ENCODE data around the gene CCDC33. TPM values are rescaled to one million over a fixed set of nuclear protein-coding genes. Genes with fewer than 3 reads are reported as not detected.

The CCDC33 gene
- total and polyA plus RNA-seq, 2 donors (not counting 3 experiments of a cell fraction or from before 2014, with no cell fraction given) = not detected

DNA sequence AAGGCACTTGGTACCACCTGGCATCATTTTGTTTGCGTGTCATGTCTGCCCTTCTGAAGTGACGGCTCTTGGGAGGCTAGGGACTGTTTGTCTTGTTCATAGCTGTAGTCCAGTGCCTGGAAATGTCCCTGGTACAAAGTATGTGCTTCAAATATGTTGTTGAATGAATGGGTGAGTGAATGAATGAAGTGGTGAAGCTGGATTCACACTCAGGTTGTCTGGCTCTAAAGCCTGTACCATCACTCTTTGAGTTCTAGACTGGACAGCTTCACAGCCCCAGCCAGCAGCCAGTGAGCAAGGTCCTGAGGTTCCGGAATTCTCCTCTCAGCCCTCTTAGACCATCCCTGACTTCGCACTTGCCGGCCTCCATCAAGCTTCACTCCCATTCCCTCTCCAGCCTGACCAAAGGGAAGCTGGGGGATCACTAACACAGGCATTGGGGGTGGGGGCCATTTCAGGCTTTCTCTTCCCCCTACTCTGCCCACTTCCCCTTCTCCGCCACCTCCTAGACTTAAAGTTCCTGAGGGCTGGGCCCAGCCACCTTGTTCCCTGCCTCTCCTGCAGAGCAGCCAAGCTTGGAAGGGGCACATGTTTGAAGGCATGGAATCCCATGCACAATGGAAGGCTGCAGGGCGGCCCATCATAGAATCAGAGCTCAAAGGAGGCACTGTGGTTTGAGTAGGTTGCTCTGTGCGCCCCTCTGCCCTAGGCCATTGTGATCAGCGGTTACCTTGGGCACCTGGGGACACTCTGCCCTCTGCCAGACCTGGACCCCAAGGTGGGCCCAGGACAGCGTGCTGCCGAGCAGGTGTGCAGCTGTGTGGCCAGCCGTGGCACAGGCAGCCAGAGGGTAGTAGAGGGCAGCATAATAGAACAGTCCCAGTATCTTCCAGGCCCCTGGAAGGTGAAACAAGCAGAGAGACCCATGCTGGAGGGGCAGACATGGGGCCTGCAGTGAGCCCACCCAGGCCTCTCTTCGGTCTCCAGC is 41.3 kb upstream of the CCDC33 start:
- CTCF ChIA-PET = interaction anchor here (1.5 kb wide), 1 partner anchor 26 kb away, joined by 3 read pairs; no protein-coding TSS in a partner anchor
- no peak overlapping the region for H3K4me2 ChIP-seq (ENCODE audit: insufficient read depth, low read length)
- H2AFZ ChIP-seq (ENCODE audit: low read depth, low read length) = no peak overlapping the region
- intact Hi-C loops (cut with micrococcal nuclease) (no loop called here), dilution Hi-C loops (cut with MboI; ENCODE audit: extremely low pct_ligation_motif_present, low sequenced_read_pairs) (no loop called here)
- no peak for FAIRE-seq
- no peaks in the 10 kb centered on the region for H3K9me1 ChIP-seq (replicated peaks; ENCODE audit: control insufficient read depth, extremely low read depth, insufficient read depth, low read length)
- no peak overlapping the region for H3K9ac ChIP-seq (replicated peaks; ENCODE audit: extremely low read depth, insufficient read depth, low read length)
- POLR2A ChIA-PET = no interaction called here
- H3K4me3 ChIP-seq (replicated peaks in 1 of 3; ENCODE audit: insufficient read depth in 1 of 3, low read depth in 1 of 3, low read length in 3 of 3) = no peak overlapping the region
- no peaks in the 10 kb centered on the region for H3K4me1 ChIP-seq (ENCODE audit: control insufficient read depth, extremely low read depth, insufficient read depth, low read length)
- H3K36me3 ChIP-seq (ENCODE audit: control insufficient read depth in 2 of 2, extremely low read depth in 1 of 2, insufficient read depth in 2 of 2, low read length in 2 of 2) = no peaks in the 10 kb centered on the region
- no peak overlapping the region for H3K27ac ChIP-seq (ENCODE audit: insufficient read depth, low read depth, low read length)
- H3K9me3 ChIP-seq (replicated peaks; ENCODE audit: control insufficient read depth, insufficient read depth, low read length) = no peaks in the 10 kb centered on the region
- DNase-seq (ENCODE audit: low read depth, low spot score) = no peak
- no peak for TF ChIP-seq GATA2 (IDR thresholded peaks at IDR 0.05; ENCODE audit: insufficient read depth, insufficient read length, low read depth, low read length)
- no peak for TF ChIP-seq FOS (IDR thresholded peaks at IDR 0.05; ENCODE audit: borderline replicate concordance, insufficient read depth, low read length)
- no peak for TF ChIP-seq POLR2AphosphoS5 (IDR thresholded peaks at IDR 0.05; ENCODE audit: insufficient read depth, low read depth, low read length)
- no peak for TF ChIP-seq EZH2 (IDR thresholded peaks at IDR 0.05; ENCODE audit: borderline replicate concordance, low read depth, low read length, severe bottlenecking)
- no peak for TF ChIP-seq JUN (IDR thresholded peaks at IDR 0.05; ENCODE audit: borderline replicate concordance, insufficient read depth, insufficient read length, low read depth)
- TF ChIP-seq, protein P1, sequence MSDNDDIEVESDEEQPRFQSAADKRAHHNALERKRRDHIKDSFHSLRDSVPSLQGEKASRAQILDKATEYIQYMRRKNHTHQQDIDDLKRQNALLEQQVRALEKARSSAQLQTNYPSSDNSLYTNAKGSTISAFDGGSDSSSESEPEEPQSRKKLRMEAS (IDR thresholded peaks at IDR 0.05; ENCODE audit: insufficient read depth, insufficient read length) = no peak
- TF ChIP-seq, protein P2, sequence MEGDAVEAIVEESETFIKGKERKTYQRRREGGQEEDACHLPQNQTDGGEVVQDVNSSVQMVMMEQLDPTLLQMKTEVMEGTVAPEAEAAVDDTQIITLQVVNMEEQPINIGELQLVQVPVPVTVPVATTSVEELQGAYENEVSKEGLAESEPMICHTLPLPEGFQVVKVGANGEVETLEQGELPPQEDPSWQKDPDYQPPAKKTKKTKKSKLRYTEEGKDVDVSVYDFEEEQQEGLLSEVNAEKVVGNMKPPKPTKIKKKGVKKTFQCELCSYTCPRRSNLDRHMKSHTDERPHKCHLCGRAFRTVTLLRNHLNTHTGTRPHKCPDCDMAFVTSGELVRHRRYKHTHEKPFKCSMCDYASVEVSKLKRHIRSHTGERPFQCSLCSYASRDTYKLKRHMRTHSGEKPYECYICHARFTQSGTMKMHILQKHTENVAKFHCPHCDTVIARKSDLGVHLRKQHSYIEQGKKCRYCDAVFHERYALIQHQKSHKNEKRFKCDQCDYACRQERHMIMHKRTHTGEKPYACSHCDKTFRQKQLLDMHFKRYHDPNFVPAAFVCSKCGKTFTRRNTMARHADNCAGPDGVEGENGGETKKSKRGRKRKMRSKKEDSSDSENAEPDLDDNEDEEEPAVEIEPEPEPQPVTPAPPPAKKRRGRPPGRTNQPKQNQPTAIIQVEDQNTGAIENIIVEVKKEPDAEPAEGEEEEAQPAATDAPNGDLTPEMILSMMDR (IDR thresholded peaks at IDR 0.05; ENCODE audit: extremely low read depth in 1 of 2, insufficient read depth in 1 of 2, low read depth in 1 of 2, low read length in 2 of 2) = no peak
- no peak for TF ChIP-seq MYC (IDR thresholded peaks at IDR 0.05; ENCODE audit: low read depth, low read length)
- TF ChIP-seq POLR2A (IDR thresholded peaks at IDR 0.05; ENCODE audit: low read depth, low read length) = no peak
- no peaks in the 10 kb centered on the region for H3K27me3 ChIP-seq (ENCODE audit: control insufficient read depth in 2 of 2, insufficient read depth in 2 of 2, low read length in 2 of 2)
- BruUV-seq (replicated peaks) = no TSS peak
- no peaks in the 10 kb centered on the region for H4K20me1 ChIP-seq (replicated peaks; ENCODE audit: control insufficient read depth, extremely low read depth, insufficient read depth, low read length)
- H3K79me2 ChIP-seq (ENCODE audit: control insufficient read depth, insufficient read depth, low read length) = no peaks in the 10 kb centered on the region

All from endothelial cell of umbilical vein (primary cell).